HG02642 (cell line): Measurements from ENCODE around the gene P4HB.
"Not testable (repeated sequence)": the region's sequence is repeated elsewhere in the genome, so short reads cannot be mapped to it uniquely, and the experiment has no call there.

Experiments used
- ATAC-seq: cut with Tn5 transposase; IDR thresholded peaks from one replicate; pipeline ENCODE4 v1.9.1; 2021; ENCODE audit warnings: mild to moderate bottlenecking; ENCODE audit not compliant: unreplicated experiment, poor library complexity

The P4HB gene

DNA sequence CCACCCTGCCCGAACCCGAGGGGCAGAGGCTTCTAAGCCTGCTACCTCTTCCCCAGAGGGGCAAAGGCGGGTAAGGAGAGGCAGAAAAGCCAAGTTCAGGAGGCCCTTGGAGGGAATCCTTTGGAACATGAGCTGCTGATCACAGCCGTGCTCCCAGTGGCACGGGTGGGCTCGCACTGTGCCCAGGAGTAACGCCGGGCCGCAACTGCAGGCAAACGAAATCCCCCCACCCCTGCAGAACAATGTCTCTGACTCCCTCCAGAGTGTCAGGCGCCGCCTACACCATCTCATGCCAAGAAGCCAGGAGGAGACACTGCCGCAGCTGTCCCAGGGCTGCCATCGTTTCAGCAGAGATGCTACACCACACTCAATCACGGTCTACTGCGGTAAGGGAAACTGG lies 8.9 kb downstream of the P4HB start:
- ATAC-seq = no peak

DNA sequence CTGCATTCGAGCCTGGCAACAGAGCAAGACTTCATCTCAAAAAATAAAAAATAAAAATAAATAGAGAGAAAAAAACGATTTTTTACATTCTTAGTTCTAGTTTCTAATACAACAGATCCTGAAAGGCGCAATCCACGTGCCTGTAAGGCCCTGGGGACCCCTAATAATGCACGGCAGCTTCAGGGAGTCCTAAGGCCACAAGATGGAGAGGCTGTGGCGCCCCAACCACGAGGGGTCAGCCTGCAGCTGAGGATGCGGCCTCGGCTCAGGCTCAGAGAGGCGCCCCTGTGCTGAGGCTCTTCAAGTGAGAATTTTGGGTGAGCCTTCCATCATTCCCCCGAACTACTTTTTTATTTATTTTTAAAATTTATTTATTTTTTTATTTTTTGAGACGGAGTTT lies 10.9 kb downstream of the P4HB start:
- ATAC-seq = no peak

DNA sequence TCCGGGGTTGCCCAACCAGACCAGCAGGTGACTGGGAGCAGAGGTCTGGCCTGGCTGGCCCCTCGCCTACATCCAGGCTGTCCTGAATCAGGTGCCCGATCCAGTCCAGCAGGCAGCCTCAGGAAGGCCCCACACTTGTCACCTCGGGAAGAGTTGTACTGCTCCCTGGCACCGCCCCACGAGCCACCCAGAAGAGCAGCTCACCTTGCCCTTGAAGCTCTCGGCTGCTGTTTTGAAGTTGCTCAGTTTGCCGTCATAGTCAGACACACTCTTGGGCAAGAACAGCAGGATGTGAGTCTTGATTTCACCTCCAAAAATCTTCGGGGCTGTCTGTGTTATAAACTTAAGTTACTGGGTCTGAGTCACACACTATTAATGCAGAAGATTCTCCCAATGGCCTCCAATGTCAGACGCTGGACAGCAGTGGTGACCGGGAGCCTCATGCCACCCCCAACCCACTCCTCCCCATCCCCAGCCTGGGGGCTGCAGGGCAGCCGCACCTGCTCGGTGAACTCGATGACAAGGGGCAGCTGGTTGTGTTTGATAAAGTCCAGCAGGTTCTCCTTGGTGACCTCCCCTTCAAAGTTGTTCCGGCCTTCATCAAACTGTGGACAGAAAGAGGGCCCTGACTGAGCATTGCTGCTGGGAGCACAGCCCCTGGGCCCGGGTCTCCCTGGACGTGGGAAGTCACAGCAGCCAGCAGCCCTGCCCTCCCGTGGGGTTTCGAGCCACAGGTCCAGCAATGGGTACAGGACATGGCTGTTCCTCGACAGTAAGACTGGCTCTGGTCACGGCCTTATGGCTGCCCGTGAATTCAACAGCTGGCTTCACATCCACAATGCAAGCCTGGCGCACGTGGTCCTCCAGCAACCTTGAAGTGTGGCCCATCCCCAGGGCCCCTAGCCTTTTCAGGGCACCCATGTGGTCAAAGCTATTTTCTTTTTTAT lies 13.3 kb downstream of the P4HB start:
- no peak for ATAC-seq

DNA sequence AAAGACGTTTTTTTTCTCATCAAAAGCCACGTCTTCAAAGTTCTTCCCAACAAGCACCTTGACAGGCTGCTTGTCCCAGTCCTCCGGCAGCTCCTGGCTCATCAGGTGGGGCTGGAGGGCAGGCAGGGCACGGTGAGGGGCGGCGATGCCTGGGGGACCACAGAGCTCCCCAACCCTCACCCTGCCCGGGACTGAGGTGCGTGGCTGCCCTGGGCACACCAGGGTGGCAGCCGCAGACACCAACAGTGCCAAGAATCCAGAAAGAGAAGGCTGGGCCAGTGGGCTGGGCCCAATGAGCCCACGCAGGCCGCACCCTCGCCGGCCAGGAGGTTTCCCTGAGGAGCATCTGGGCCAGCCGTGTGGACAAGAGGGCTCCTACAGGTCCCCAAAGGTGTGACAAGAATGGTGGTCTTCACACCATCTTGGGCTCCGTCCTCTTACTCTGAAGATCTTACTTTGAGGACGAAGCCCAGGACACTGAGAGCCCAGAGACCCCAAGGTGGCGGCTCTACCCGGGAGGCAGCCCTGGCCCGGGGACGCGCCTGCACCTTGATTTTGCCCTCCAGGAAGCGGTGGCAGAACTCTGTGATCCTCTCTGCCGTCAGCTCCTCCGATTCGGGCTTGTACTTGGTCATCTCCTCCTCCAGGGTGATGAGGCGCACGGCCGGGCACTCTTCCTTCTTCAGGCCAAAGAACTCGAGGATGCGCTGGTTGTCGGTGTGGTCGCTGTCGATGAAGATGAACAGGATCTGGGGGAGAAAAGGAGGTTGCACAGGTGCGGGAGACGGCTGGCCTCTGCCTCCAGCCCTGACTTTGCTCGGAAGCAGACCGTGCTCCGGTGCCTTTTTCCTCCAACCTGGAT lies 14.2 kb downstream of the P4HB start:
- ATAC-seq = no peak

DNA sequence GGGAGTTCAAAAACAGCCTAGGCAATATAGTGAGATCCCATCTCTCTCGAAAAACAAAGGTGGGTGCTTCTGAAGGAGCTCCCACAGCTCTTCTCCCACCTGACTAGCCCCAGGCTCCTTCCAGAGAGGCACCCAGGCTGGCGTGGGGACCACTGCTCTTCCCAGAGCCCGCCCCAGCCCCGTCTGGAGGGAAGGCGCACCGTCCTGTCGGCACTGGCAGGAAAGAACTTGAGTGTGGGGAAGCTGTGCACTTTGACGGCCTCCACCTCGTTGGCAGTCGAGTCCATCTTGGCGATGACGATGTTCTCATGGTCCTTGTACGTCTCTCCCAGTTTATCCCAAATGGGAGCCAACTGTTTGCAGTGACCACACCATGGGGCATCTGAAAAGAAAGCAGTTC lies 15.0 kb downstream of the P4HB start:
- no peak for ATAC-seq

DNA sequence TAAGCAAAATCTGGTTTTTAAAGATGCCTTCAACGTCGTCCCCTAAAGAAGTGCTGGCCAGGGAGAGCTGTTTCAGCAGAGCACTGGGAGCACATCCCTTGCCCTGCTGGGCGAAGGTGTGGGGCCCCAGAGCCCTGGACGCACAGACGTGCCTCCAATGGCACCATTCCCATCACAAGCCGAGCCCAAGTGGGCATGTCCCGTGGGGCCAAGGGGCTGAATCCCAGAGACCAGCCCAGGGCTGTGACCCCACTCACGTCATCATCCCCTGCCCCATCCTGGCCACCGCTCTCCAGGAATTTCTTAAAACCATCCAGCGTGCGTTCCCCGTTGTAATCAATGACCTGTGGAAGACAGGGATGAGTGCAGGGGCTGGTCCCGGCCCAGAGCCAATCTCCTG lies 15.4 kb downstream of the P4HB start:
- ATAC-seq = no peak

DNA sequence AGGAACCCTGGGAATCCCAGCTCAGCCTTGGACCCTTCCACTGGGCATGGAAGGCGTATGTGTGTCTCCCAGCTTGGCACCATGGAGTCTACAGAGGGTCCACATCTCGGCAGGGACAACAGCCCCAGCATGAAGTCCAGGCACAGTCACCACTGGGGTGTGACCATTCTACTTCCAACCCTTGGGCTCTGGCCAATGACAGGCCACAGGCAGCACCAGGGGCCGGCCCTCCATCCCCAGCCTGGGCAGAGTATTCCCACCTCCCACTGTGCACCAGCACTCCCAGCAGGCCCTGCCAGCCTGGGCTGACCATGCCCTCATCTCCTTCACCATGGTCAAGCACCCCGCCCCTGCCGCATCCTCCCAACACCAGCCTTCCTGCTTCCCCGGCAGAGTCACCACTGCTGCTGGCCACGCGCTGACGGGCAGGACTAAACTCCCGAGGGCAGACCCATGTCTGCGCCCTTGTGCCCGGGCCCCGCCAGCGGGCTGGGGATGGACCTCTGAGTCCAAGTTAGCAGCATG lies 15.9 kb downstream of the P4HB start:
- no peak for ATAC-seq

DNA sequence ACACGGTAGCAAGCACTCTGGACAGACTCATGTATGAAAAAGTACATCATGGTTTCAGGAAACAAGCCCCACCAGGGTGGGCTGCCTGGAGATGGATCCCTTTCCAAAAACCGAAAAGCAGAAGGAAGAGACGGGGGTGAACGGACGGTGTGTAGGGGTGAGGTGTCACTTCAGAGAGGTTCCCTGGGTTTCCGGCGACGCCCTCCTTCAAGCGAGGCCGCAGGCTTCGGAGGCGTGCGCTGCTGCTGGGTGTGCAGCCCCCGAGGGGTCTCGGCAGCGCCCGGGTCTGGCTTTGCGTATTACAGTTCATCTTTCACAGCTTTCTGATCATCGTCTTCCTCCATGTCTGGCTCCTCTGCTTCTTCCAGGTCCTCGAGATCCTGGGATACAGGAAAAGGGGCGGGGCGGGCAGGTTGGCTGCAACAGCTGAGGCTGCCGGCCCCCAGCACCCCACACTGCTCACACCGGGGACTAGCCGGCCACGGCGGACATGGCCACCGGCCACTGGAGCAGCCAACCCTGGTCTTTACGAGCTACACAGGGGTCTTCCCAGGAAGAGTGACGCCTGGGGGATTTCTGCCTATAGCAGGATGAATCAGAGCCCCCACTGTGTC lies 16.5 kb downstream of the P4HB start:
- no peak for ATAC-seq

DNA sequence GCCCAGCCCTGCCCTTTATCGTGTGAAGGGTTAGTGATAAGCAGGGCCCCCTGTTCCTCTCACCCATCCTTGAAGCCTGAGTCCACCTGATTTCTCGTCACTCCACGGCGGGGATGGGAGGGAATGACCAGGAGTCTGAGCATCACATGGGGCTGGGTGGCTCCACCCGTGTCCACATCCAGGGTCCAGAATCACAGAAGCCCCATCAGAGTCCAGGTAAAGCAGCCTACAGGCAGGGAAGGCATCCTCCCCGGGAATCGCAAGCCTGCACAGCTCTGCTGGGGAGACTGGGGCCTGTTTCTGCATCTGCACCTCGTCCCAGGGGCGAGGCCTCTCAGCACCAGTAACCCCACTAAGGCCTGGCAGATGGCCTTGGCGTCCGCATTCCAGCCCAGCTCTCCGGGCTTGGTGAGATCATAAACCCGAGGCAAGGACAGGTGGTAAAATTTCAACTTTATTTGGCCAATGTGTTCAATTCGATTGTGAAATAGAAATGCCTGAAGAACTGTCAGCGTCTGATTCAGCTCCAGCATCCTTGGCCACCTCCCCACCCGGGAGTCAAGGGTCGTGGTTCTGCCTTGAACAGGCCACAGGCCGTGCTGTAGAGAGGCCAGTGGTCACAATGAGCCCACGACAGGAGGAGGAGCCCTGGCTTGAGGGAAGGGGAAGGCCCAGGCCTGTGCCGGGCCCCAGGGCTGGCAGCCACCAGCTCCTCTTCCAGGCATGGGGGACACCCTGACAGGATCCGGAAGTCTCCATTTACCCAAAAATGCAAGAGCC lies 17.4 kb downstream of the P4HB start:
- no peak for ATAC-seq

DNA sequence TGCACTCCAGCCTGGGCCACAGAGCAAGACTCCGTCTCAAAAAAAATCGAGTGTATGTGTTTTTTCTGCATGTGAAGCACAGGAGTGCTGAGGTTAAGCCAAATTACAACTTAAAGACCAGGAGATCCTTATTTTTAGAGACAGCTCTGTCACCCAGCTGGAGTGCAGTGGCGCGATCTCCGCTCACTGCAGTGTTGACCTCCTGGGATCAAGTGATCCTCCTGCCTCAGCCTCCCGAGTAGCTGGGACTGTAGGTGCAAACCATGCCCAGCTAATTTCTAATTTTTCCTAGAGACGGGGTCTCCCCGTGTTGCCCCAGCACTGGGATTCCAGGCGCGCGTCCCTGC lies 18.0 kb downstream of the P4HB start:
- ATAC-seq = no peak

DNA sequence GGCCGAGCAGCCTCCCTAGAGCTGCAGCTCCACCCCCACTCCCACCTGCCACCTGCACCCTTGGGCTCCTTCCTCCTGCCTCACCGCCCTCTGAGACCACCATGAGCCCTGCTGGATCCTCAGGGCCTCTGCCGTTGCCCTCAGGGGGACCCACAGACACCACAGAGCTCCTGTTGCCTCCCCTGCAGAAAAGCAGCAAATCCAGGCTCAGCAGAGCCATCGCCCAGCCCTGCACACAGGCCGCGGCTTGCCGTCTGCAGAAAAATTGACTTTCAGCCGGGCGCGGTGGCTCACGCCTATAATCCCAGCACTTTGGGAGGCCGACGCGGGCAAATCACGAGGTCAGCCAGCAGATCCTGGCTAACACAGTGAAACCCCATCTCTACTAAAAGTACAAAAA lies 18.5 kb downstream of the P4HB start:
- no peak for ATAC-seq

DNA sequence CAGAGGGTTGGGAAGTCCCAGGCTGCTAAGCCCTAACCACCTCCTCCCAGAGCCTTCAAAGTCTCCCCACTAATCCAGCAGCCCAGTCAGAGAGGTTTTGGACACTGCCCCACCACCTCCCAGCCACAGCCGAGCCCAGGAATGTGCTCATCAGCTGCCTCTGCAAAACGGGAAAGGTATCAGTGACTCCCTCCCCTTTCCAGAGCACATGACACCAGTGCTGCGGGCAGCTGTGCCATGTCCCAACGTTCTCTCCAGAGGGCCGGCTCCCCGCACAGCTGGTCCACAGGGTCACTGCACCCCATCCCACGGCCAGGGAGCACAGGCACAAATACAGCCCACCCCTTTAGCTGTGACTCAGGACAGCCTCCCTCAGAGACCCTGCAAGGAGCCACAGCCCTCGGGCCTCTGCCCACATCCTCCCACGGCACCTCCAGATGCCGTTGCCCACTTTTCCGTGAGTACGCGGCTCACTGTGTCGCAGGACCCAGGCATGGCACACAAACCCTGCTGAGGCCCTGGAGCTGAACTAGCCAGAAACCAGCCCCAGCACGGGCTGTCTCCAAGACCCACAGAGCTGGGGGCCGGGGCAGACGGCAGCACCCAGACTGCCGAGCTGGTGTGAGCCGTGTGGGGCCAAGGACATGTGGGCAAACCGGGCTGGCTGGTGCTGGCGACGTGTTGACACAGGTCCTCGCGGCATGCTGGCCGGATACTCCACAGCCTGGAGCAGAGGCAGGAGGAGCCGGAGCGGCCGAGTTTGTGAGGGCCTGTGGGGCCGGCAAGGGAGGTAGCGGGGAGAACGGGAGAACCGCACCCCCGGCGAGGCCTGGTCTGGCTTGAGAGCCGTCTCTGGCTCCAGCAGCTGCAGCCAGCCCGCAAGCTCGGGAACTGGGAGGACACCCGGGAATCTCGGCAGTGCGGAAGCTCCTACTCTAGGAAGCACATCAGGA lies 19.2 kb downstream of the P4HB start:
- ATAC-seq = no peak

DNA sequence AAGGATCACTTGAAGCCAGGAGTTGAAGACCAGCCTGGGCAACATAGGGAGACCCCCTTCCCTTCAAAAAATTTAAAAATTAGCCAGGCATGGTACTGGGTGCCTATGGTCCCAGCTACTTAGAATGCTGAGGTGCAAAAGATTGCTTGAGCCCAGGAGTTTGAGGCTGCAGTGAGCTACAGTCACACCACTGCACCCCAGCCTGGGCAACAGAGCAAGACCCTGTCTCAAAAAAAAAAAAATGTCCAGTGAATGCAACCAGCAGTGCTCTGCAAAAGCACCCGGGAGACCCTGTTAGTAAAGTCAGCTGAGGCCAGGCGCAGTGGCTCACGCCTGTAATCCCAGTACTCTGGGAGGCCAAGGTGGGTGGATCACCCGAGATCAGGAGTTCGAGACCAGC lies 20.3 kb downstream of the P4HB start:
- ATAC-seq = not testable (repeated sequence)

DNA sequence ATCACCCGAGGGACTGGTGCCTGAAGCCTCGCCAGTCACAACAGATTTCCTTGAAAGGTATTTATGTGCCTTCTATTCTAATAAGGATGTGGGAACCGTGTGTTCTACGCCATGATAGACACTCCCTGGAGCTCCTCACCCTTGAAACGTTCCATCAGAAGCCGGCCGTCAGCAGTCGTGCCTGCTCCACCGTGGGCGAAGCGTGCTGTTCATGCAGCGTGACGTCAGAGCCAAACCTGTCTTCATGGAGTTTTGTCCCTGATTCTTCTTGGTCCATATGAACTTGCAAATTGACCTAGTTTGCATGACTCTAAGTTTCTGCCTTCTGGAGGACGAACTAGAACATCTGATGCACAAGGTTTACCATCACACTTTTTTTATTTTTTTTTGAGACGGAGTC lies 21.0 kb downstream of the P4HB start:
- ATAC-seq = no peak

DNA sequence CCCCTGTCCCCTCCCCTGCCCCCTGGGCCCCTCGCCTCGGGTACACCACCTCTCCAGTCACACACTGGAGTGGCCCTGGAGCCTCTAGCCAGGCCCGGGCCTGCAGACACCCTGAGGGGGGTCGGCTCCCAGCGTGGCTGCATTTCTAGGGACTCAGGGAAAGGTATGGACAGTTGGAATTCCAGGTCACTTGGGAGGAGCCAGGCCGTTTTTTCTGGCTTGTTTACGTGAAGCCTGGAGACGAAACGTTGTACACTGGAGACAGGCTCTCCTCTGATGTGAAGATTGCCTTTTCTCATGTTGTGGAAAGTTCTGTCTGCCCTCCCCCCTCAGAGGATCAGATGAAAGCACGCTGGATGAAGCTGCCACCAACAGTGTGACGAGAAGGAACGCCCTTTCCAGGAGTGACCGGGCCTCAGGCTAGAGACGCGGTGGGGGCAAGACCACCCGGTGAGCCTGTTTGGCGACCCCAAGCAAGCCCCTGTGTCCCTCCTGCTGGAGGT lies 21.5 kb downstream of the P4HB start:
- ATAC-seq = no peak

DNA sequence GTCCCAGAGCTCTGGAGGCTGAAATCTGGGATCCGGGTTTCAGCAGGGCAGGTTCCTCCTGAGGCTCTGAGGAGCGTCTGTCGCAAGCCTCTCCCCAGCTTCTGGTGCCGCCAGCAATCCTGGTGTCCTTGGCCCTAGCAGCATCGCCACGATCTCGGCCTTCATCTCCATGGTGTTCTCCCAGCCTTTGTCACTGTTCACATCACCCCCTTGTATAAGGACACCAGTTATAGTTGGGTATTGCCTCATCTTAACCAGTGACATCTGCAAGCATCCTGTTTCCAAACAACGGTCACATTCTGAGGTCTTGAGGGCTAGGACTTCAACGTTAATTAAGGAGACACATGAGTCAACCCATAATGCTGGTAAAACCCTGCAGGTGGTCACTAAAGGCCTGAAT lies 22.7 kb downstream of the P4HB start:
- no peak for ATAC-seq

DNA sequence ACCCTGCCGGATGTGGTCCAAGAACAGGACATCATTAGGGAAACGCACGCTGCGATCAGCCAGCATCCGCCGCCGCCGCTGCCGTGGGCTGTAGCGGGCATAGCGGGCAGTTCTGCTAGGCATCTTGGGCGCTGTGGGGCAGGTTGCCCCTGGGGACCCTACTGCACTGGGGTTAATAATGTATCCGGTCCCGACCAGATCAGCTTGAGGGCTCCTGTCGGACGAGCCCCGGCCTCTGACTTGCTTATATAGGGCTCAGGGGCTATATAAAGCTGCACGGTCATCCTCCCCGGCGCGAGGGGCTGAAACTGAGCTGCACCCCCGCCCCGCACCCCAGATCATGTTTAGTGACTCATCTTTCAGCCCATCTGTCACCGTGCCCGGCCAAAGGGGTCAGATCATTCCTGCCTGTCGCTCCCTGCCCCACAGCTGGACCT lies 25.5 kb downstream of the P4HB start, which contains the start of gene PPP1R27:
Gene PPP1R27 (minus strand): TSS at position 220 of the 437 bp plus-strand sequence. CDS start 97 bp downstream, at position 123.
- no peak for ATAC-seq
